Cerebellar nuclear complex (tissue), 1 donor: ENCODE measurements around the gene ZNF426.

ENCODE experiments used
- DNase-seq, 2 experiments: peaks; one replicate each; lab custom pipeline; 2025; lab: John Stamatoyannopoulos, UW

ZNF426 gene

DNA sequence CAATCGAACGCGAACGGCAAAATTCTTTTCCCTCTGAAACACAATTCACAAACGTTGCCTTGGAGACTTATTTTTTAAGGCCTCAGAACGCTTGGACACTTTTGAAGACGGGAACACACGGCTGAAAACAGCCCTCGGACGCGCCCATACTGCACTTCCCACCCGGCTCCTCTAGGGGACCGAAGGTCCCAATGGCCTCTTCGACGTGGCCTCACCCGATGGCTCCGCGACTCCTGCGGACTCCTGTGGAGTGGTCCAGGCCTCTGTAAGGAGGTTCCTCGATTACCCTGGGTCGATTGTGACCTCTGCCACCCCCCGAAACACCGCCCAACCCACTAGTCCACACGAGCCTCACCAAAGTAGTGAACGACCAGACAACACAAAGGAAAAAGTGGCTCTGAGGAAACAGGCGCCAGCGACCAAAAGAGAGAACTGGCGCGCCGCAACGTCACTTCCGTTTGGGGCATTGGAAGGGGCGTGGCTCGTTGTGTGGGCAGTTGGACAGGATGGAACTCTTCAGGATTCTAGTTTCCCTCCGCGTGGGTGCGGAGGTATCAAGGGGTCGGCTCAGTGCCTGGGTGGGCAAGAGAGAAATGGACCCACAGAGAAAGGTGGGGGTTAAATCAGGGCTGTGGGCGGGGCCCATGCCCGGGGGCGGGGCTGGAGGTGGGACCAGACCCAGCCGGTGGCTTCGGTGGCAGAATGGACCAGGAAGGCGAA is 40.1 kb downstream of the ZNF426 start, which contains the start of gene ZNF560:
Gene ZNF560 (minus strand): TSS at position 434 of the 720 bp plus-strand sequence. CDS start 23,303 bp downstream, outside the sequence.
- DNase-seq = no peak

DNA sequence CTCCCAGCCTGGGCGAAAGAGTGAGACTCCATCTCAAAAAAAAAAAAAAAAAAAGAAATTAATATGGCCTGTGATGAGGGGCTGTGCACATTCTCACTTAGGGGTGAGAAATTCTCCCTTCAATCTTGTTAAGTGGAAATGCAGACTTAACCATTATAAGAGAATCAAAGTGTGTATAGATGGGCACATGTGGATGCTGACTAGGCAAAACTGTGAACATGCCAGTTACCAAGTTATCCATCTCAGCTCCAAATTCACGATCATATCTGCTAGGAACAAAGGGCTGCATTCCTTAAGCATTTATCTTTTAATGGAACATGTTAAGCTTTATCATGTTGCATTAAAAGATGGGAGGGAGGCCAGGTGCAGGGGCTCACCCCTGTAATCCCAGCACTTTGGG is 44.3 kb downstream of the ZNF426 start:
- DNase-seq = no peak

DNA sequence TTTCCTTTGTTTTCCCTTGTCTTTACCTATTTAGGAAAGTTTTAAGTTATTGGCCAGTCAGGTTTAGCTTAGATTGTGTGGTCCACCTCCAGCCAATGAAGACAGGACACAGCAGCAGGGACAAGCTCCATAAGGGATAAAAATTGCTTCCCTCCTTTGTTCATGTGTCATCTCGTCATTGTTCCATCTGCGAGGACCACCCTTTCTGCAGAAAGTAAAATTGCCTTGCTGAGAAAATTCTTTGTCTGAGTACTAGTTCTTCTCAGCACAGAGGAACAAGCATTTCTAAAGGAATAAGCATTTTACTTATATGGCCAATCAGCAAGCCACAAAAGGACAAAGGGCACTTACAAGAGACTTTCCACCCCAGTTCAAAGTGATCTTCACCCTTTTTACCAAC is 51.4 kb downstream of the ZNF426 start:
- DNase-seq = no peak

DNA sequence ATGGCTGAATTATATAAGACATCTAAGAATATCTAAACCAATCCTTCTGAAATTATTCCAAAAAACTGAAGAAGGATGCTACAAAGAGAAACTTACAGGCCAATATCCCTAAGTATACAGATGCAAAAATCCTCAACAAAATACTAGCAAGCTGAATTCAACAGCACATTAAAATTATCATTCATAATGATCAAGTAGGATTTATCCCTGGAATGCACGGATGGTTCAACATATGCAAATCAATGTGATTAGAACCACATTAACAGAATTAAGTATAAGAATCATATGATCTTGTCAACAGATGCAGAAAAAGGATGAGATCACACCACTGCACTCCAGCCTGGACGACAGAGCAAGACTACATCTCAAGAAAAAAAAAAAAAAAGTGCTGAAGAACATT is 53.3 kb downstream of the ZNF426 start:
- no peak for DNase-seq

DNA sequence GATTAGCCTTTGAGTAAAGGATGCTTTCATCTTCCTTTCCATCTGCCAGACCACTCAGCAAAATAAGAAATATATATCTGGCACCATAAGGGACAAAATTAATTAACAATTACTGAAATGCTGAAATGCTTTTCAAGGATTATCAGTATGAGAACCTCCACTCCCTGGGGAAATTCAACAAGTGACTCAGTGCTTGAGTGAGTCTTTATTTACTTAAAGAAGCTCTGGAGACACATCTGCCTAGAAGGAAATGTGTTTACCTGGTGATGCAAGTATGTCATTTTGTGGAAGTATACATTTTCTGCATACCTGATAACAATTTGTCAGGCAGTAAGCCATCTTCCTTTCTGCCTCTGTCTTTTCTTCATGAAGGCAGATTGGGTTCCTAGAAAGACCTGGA is 63.5 kb downstream of the ZNF426 start:
- no peak for DNase-seq
